GM21723 (cell line): ENCODE measurements around the gene OR52H1.

Experiments used
- ATAC-seq: cut with Tn5 transposase; IDR thresholded peaks from one replicate; pipeline ENCODE4 v1.9.1; 2021; ENCODE audit warnings: mild to moderate bottlenecking, moderate library complexity; ENCODE audit not compliant: unreplicated experiment

Gene OR52H1

GRCh38 chr11:5534046-5534445 is 14.3 kb downstream of the OR52H1 start:
- no peak for ATAC-seq

GRCh38 chr11:5531053-5531831 is 17.1 kb downstream of the OR52H1 start:
- ATAC-seq: no peak

- ATAC-seq: no peak
These were observed 19.8 kb downstream of the OR52H1 start for GRCh38 chr11:5528495-5528894.

- ATAC-seq: no peak
These were observed 20.6 kb downstream of the OR52H1 start for GRCh38 chr11:5527716-5528115.

- no peak for ATAC-seq
These were observed 23.6 kb downstream of the OR52H1 start for GRCh38 chr11:5524756-5525155.

GRCh38 chr11:5522308-5522707 is 26.0 kb downstream of the OR52H1 start:
- no peak for ATAC-seq

GRCh38 chr11:5521540-5521939 is 26.8 kb downstream of the OR52H1 start:
- ATAC-seq: no peak

- no peak for ATAC-seq
These were observed 31.7 kb downstream of the OR52H1 start, which contains the start of gene UBQLNL for GRCh38 chr11:5516599-5516998. TSS of gene UBQLNL (minus strand) at chr11:5516699. CDS start at chr11:5516441, 258 bp downstream.

- no peak for ATAC-seq
These were observed 33.5 kb downstream of the OR52H1 start for GRCh38 chr11:5514841-5515240.

GRCh38 chr11:5509803-5510202 is 38.5 kb downstream of the OR52H1 start, which contains the start of gene UBQLN3:
TSS of gene UBQLN3 (minus strand) at chr11:5509957. CDS start at chr11:5509558, 399 bp downstream.
- no peak for ATAC-seq

GRCh38 chr11:5508605-5509004 is 39.7 kb downstream of the OR52H1 start:
- ATAC-seq: no peak

- no peak for ATAC-seq
These were observed 40.4 kb downstream of the OR52H1 start for GRCh38 chr11:5507933-5508305.

GRCh38 chr11:5507177-5507932 is 41.0 kb downstream of the OR52H1 start:
- no peak for ATAC-seq

GRCh38 chr11:5505363-5506048 is 42.8 kb downstream of the OR52H1 start:
- no peak for ATAC-seq

GRCh38 chr11:5504403-5504921 is 43.9 kb downstream of the OR52H1 start:
- ATAC-seq: no peak

GRCh38 chr11:5500393-5500801 is 47.9 kb downstream of the OR52H1 start:
- ATAC-seq: no peak

GRCh38 chr11:5499671-5500070 is 48.7 kb downstream of the OR52H1 start:
- ATAC-seq: no peak
